Neural cell (in vitro differentiated cells): ENCODE data around the gene KBTBD6. TPM values are rescaled to one million over a fixed set of nuclear protein-coding genes. Genes with fewer than 3 reads are reported as not detected.

ENCODE experiments used
- H2AFZ ChIP-seq: fragments of 200-600, 300-800 bp; sonication (generic), shearing (Covaris generic); 2 replicates; pipeline ENCODE4 v1.6.0; 2014; ENCODE audit warnings: low read depth, mild to moderate bottlenecking, antibody characterized with exemption, low read length, moderate library complexity
- H3F3A ChIP-seq: fragments of 200-600 bp; shearing (Covaris generic); 2 replicates; pipeline ENCODE4 v1.6.1; 2016; ENCODE audit warnings: mild to moderate bottlenecking, moderate library complexity, mixed read lengths, antibody characterized with exemption, low read length; ENCODE audit not compliant: insufficient read depth, poor library complexity, severe bottlenecking
- H3K27ac ChIP-seq: fragments of 200-600, 300-800 bp; sonication (generic), shearing (Covaris generic); 2 replicates; pipeline ENCODE4 v1.5.1; 2014; ENCODE audit warnings: mild to moderate bottlenecking, low read length, moderate library complexity
- H3K27me3 ChIP-seq: fragments of 300-800, 200-600 bp; sonication (generic), shearing (Covaris generic); 2 replicates; pipeline ENCODE4 v1.6.0; 2014; ENCODE audit warnings: mild to moderate bottlenecking, low read depth, low read length, moderate library complexity; ENCODE audit not compliant: insufficient read depth
- H3K36me3 ChIP-seq: fragments of 300-800, 200-600 bp; sonication (generic), shearing (Covaris generic); 2 replicates; pipeline ENCODE4 v1.5.1; 2014; ENCODE audit warnings: mild to moderate bottlenecking, antibody characterized with exemption, low read length, moderate library complexity; ENCODE audit not compliant: insufficient read depth
- H3K4me2 ChIP-seq: fragments of 300-800, 200-600 bp; sonication (generic), shearing (Covaris generic); 2 replicates; pipeline ENCODE4 v1.6.0; 2014; ENCODE audit warnings: mild to moderate bottlenecking, low read length
- H3K4me3 ChIP-seq: fragments of 300-800, 200-600 bp; sonication (generic), shearing (Covaris generic); 2 replicates; pipeline ENCODE4 v1.5.1; 2014; ENCODE audit warnings: mild to moderate bottlenecking, low read length, moderate library complexity
- H3K79me2 ChIP-seq: fragments of 200-600 bp; shearing (Covaris generic); replicated peaks from 2 replicates; pipeline ENCODE4 v1.6.0; 2014; ENCODE audit warnings: mild to moderate bottlenecking, low read length, moderate library complexity; ENCODE audit not compliant: insufficient read depth
- H3K9ac ChIP-seq: fragments of 300-800, 200-600 bp; sonication (generic), shearing (Covaris generic); 2 replicates; pipeline ENCODE4 v1.6.1; 2016; ENCODE audit warnings: mild to moderate bottlenecking, low read length, mixed read lengths
- H3K9me2 ChIP-seq: fragments of 200-600 bp; shearing (Covaris generic); 2 replicates; pipeline ENCODE4 v1.6.1; 2016; ENCODE audit warnings: mild to moderate bottlenecking, low read length, mixed read lengths; ENCODE audit not compliant: insufficient read depth
- H3K9me3 ChIP-seq: fragments of 200-600, 300-800 bp; sonication (generic), shearing (Covaris generic); 2 replicates; pipeline ENCODE4 v1.6.1; 2016; ENCODE audit warnings: mild to moderate bottlenecking, mixed run types, low read length, moderate library complexity, mixed read lengths
- H4K20me1 ChIP-seq: fragments of 200-600 bp; shearing (Covaris generic); 2 replicates; pipeline ENCODE4 v1.6.1; 2016; ENCODE audit warnings: mild to moderate bottlenecking, mixed run types; ENCODE audit not compliant: insufficient read depth
- CTCF ChIP-seq: fragments of 450-650 bp; IDR thresholded peaks from 2 replicates; pipeline ENCODE4 v1.5.1; 2014; ENCODE audit warnings: antibody characterized with exemption, mild to moderate bottlenecking, moderate library complexity; ENCODE audit not compliant: poor library complexity, severe bottlenecking
- EP300 ChIP-seq: fragments of 450-650 bp; conservative IDR thresholded peaks from 2 replicates; pipeline ENCODE4 v1.6.1; 2014; ENCODE audit warnings: antibody characterized with exemption, mild to moderate bottlenecking, moderate library complexity; ENCODE audit not compliant: poor library complexity, severe bottlenecking
- EZH2 ChIP-seq: fragments of 200-600, 300-800 bp; shearing (Covaris generic), sonication (generic); IDR thresholded peaks from 2 replicates; pipeline ENCODE4 v1.6.1; 2014; ENCODE audit warnings: antibody characterized with exemption, low read length, borderline replicate concordance, mild to moderate bottlenecking; ENCODE audit not compliant: insufficient read depth, poor library complexity, severe bottlenecking
- MXI1 ChIP-seq: fragments of 450-650 bp; conservative IDR thresholded peaks from 2 replicates; pipeline ENCODE4 v1.6.1; 2014; ENCODE audit warnings: antibody characterized with exemption, mild to moderate bottlenecking; ENCODE audit not compliant: poor library complexity, severe bottlenecking
- POLR2AphosphoS5 ChIP-seq: IDR thresholded peaks from 2 replicates; pipeline ENCODE4 v1.6.1; 2012
- RAD21 ChIP-seq: fragments of 450-650 bp; conservative IDR thresholded peaks from 2 replicates; pipeline ENCODE4 v1.6.1; 2014; ENCODE audit warnings: antibody characterized with exemption, mild to moderate bottlenecking, moderate library complexity
- REST ChIP-seq: IDR thresholded peaks from 2 replicates; pipeline ENCODE4 v1.6.1; 2012; ENCODE audit warnings: borderline replicate concordance
- SMC3 ChIP-seq: fragments of 450-650 bp; conservative IDR thresholded peaks from 2 replicates; pipeline ENCODE4 v1.6.1; 2014; ENCODE audit warnings: antibody characterized with exemption, mild to moderate bottlenecking, moderate library complexity; ENCODE audit not compliant: poor library complexity
- TAF1 ChIP-seq: IDR thresholded peaks from 2 replicates; pipeline ENCODE4 v1.6.1; 2012; ENCODE audit warnings: low read depth
- polyA plus RNA-seq: library from polyadenylated mRNA; depleted of rRNA; stranded (reverse); fragments of >200 nt; gene quantifications from 2 replicates; pipeline ENCODE4 v1.2.3, GENCODE V29; 2014

Gene KBTBD6
- polyA plus RNA-seq, 1 donor from 2014 or later = 31.8 TPM

GRCh38 chr13:41152005-41152404 lies 19.4 kb upstream of the KBTBD6 start:
- Histone ChIP-seq H3K4me2 (no peak overlapping the region), H3K79me2 (no peaks in the 10 kb centered on the region), H3K9ac (no peak overlapping the region), H2AFZ (no peak overlapping the region), H4K20me1 (no peaks in the 10 kb centered on the region), H3K36me3 (peaks cover 4% of the 10 kb centered on the region), H3K9me2 (no peaks in the 10 kb centered on the region), H3K4me3 (no peak overlapping the region), H3K9me3 (peaks cover 8% of the 10 kb centered on the region), H3K27ac (no peak overlapping the region), H3F3A (no peaks in the 10 kb centered on the region), H3K27me3 (no peaks in the 10 kb centered on the region)
- TF ChIP-seq TAF1 (no peak), SMC3 (no peak), CTCF (no peak), REST (no peak), MXI1 (no peak), POLR2AphosphoS5 (no peak), RAD21 (no peak), EZH2 (no peak), EP300 (no peak)

GRCh38 chr13:41150058-41150457 lies 17.5 kb upstream of the KBTBD6 start:
- no peak overlapping the region for H2AFZ ChIP-seq
- TF ChIP-seq POLR2AphosphoS5 (no peak), MXI1 (no peak), EZH2 (no peak), TAF1 (no peak), CTCF (no peak)
- H4K20me1 ChIP-seq = no peaks in the 10 kb centered on the region
- H3K9ac ChIP-seq = no peak overlapping the region
- H3K79me2 ChIP-seq = no peaks in the 10 kb centered on the region
- no peaks in the 10 kb centered on the region for H3F3A ChIP-seq
- H3K27ac ChIP-seq = no peak overlapping the region
- H3K9me2 ChIP-seq = no peaks in the 10 kb centered on the region
- H3K4me2 ChIP-seq = no peak overlapping the region
- no peak overlapping the region for H3K4me3 ChIP-seq
- H3K36me3 ChIP-seq = peaks cover 4% of the 10 kb centered on the region
- H3K27me3 ChIP-seq = no peaks in the 10 kb centered on the region
- peaks cover 8% of the 10 kb centered on the region for H3K9me3 ChIP-seq
